GM21619 (cell line): ENCODE data around the gene DCLK1.

Experiments
- ATAC-seq: cut with Tn5 transposase; IDR thresholded peaks from one replicate; pipeline ENCODE4 v1.9.1; 2021; ENCODE audit not compliant: unreplicated experiment

DCLK1 gene

GRCh38 chr13:35871561-35871960, 259.6 kb downstream of the DCLK1 start:
- no peak for ATAC-seq

GRCh38 chr13:35866801-35867200, 264.4 kb downstream of the DCLK1 start:
- ATAC-seq = no peak

- no peak for ATAC-seq
These were observed 265.6 kb downstream of the DCLK1 start for GRCh38 chr13:35865341-35866240.

GRCh38 chr13:35860661-35861060, 270.5 kb downstream of the DCLK1 start:
- no peak for ATAC-seq

GRCh38 chr13:35859981-35860380, 271.2 kb downstream of the DCLK1 start:
- no peak for ATAC-seq

GRCh38 chr13:35858665-35859064, 272.5 kb downstream of the DCLK1 start:
- ATAC-seq = no peak

- no peak for ATAC-seq
These were observed 273.4 kb downstream of the DCLK1 start for GRCh38 chr13:35857769-35858168.

- no peak for ATAC-seq
These were observed 274.3 kb downstream of the DCLK1 start for GRCh38 chr13:35856721-35857364.

GRCh38 chr13:35856084-35856483, 275.1 kb downstream of the DCLK1 start:
- no peak for ATAC-seq

GRCh38 chr13:35855531-35856019, 275.6 kb downstream of the DCLK1 start:
- no peak for ATAC-seq

- no peak for ATAC-seq
These were observed 276.9 kb downstream of the DCLK1 start for GRCh38 chr13:35854286-35854685.

GRCh38 chr13:35851881-35852280, 279.3 kb downstream of the DCLK1 start:
- ATAC-seq = no peak

- no peak for ATAC-seq
These were observed 279.8 kb downstream of the DCLK1 start for GRCh38 chr13:35851356-35851755.

GRCh38 chr13:35850569-35850968, 280.6 kb downstream of the DCLK1 start:
- ATAC-seq = no peak

- no peak for ATAC-seq
These were observed 281.9 kb downstream of the DCLK1 start for GRCh38 chr13:35849256-35849644.

- ATAC-seq = no peak
These were observed 282.6 kb downstream of the DCLK1 start for GRCh38 chr13:35848336-35849255.

- ATAC-seq = no peak
These were observed 287.9 kb downstream of the DCLK1 start for GRCh38 chr13:35843272-35843671.

GRCh38 chr13:35841060-35841521, 290.1 kb downstream of the DCLK1 start:
- no peak for ATAC-seq

- no peak for ATAC-seq
These were observed 291.4 kb downstream of the DCLK1 start for GRCh38 chr13:35839806-35840205.

- ATAC-seq = no peak
These were observed 292.8 kb downstream of the DCLK1 start for GRCh38 chr13:35838356-35838755.

GRCh38 chr13:35836446-35836845, 294.7 kb downstream of the DCLK1 start:
- ATAC-seq = no peak
